Kidney capillary endothelial cell (primary cell): ENCODE data around the gene LRRC27.
"Not testable (repeated sequence)": the region's sequence is repeated elsewhere in the genome, so short reads cannot be mapped to it uniquely, and the experiment has no call there.

Experiments used
- DNase-seq: peaks from one replicate; pipeline ENCODE4 v3.0.0-alpha.2; 2018; ENCODE audit warnings: low spot score

LRRC27 gene

GRCh38 chr10:132337854-132338253, 5.9 kb downstream of the LRRC27 start:
- not testable (repeated sequence) for DNase-seq

DNA sequence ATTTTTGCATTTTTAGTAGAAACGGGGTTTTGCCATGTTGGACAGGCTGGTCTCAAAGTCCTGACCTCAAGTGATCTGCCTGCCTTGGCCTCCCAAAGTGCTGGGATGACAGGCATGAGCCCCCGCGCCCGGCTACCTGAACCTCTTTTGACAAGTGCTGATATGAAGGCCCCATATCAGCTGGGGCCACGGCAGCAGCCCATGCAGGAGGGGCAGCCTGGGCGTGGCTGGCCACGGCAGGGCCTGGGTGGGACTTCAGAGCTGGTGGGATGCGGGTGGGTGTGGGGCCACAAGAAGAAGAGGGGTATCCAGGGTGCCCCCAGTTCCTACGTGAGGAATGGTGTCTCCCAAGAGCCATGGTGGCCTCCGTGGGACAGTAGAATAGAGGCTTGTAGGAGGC, 6.9 kb downstream of the LRRC27 start:
- no peak for DNase-seq

- DNase-seq, result no peak
Observed at GRCh38 chr10:132339276-132339675, 7.3 kb downstream of the LRRC27 start.

DNA sequence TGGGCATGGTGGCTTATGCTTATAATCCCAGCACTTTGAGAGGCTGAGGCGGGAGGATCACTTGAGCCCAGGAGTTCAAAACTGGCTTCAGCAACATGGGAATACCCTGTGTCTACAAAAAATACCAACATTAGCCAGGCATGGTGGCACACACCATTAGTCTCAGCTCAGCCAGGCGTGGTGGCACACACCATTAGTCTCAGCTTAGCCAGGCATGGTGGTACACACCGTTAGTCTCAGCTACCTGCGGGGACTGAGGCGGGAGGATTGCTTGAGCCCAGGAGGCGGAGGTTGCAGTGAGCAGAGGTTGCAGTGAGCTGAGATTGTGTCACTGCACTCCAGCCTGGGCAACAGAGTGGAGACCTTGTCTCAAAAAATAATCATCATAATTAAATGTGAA, 9.0 kb downstream of the LRRC27 start:
- no peak for DNase-seq

DNA sequence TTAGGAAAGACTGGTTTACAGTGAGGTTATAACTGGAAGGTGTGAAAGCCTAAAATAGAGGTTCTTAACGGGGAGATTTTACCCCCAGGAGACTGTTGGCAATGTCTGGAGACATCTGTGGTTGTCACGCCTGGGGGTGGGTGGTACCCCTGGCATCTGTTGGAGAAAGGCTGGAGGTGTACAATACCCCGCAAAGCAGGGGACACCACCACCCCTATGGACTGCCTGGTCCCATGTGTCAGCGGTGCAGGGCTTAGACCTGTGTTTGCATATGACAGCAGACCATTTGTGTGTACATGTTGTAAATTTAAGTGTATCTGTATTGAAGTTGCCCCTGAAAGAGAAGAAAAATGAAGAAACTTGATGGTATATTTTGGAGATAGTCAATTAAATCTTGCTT, 9.8 kb downstream of the LRRC27 start:
- no peak for DNase-seq

DNA sequence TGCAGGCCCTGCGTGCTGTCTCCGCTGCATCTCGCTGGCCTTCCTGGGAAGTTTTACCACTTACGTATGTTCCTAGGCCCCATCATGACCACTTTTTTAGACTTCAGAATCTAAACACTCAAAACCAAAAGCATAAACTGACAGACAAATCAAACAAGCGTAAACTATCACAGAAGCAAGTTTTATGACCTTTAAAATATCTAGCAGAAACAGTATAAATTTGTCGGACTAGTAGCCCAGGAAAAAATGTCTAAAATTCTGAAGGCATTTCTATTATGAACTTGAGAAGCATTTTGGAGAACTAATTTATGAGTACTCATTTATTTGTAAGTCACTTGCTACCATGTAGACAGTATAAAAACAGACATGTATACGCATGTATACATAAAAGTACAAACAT, 10.6 kb downstream of the LRRC27 start:
- no peak for DNase-seq

DNA sequence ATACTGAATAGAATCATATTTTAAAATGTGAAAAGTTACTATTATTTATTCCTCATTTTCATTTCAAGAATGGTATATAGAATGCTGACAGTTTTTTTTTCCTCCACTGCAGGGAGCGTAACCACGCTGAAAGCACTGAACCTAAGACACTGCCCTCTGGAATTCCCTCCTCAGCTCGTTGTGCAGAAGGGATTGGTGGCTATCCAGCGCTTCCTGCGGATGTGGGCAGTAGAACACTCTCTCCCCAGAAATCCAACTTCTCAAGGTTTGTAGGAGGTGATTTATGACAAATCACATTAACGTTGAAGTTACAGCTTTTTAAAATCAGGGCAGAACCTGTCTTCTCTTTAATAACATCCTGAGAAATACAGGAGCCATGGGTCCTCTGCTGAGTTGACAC, 12.4 kb downstream of the LRRC27 start:
- no peak for DNase-seq

- DNase-seq, result no peak
Observed at GRCh38 chr10:132345345-132345744, 13.4 kb downstream of the LRRC27 start.

DNA sequence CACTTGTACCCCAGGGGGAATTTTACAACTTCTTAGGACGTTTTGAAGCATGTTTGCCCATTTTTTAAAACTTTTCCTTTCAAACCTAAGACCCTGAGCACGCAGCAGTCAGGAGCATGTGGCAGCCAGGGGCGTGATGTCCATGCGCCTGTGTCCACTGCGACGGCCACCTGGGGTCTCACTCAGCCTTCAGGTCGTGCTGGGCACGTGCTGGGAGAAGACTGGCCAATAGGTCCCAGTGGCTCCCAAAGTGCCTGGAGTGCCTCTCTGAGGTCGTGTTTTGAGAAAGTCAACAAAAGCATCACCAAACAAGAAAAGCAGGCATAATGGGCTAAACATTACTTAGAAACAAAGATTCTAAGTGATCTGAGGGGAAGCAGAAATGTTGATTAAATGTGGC, 14.8 kb downstream of the LRRC27 start:
- DNase-seq, result no peak

GRCh38 chr10:132347211-132347930, 15.4 kb downstream of the LRRC27 start:
- no peak for DNase-seq

GRCh38 chr10:132347931-132348267, 15.9 kb downstream of the LRRC27 start:
- DNase-seq, result no peak

- DNase-seq, result no peak
Observed at GRCh38 chr10:132349766-132350165, 17.8 kb downstream of the LRRC27 start.

DNA sequence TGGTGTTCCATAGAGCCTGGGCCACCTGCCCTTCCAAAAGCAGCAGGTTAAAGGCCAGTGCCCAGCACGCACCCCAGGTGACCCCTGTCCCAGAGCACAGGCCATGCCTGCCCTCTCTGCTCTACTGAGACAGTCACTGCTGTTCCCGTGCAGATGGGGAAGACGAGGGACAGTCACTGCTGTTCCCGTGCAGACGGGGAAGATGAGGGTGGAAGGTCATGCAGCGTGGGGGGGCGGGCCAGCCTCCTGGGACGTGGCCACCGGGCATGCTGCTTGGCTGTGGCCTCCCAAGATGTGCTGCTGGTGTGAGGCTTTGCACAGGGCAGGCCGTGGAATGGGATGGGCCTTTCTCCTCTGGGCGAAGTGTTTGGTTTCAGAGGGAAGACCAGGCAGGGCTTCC, 18.4 kb downstream of the LRRC27 start:
- DNase-seq, result no peak

GRCh38 chr10:132350946-132351345, 19.0 kb downstream of the LRRC27 start:
- no peak for DNase-seq

GRCh38 chr10:132351611-132352010, 19.6 kb downstream of the LRRC27 start:
- no peak for DNase-seq

DNA sequence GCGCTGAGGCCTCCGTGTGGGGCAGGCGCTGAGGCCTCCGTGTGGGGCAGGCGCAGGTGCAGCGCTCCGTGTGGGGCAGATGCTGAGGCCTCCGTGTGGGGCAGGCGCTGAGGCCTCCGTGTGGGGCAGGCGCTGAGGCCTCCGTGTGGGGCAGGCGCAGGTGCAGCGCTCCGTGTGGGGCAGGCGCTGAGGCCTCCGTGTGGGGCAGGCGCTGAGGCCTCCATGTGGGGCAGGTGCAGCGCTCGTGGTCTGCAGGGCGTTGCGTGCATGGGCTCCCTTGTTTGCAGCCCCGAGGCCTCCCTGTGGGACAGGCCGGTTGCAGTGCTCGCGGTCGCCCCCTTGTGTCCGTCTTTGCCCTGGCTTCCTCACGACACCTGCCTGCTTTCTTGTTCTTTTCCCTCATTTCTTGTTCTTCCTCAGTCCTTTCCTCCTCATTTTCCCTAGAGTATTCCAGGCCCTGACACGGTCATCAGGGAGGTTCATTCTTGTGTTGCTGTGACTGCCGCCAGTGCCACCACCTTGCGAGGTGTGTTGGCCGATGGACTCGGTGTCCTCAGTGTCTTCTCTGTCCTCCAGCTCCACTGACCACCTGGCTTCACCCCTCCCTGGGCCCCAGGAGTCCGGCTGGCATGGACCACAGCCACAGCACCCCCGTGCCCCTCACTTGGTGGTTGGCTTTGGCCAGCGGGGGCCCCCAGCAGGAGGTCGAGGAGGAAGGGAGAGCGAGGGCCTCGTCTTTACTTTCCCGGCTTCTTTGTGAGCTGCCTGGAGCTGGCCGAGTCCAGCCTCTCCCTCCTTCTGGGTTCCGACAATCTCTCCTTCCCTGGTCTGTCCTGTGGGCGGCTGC, 20.7 kb downstream of the LRRC27 start:
- DNase-seq, result peak; percentile 48

- DNase-seq, result no peak
Observed at GRCh38 chr10:132353456-132354355, 21.7 kb downstream of the LRRC27 start.

- DNase-seq, result no peak
Observed at GRCh38 chr10:132354356-132355094, 22.5 kb downstream of the LRRC27 start.

GRCh38 chr10:132355297-132355696, 23.3 kb downstream of the LRRC27 start:
- no peak for DNase-seq

- DNase-seq, result no peak
Observed at GRCh38 chr10:132355754-132356153, 23.8 kb downstream of the LRRC27 start.

GRCh38 chr10:132356621-132357195, 24.7 kb downstream of the LRRC27 start:
- DNase-seq, result no peak
